ENCODE data around the gene ZNF175. TPM values are rescaled to one million over a fixed set of nuclear protein-coding genes. Genes with fewer than 3 reads are reported as not detected.

The ZNF175 gene
- polyA plus RNA-seq, 3 donors: 0.39 to 2.4 (median 0.82) TPM

DNA sequence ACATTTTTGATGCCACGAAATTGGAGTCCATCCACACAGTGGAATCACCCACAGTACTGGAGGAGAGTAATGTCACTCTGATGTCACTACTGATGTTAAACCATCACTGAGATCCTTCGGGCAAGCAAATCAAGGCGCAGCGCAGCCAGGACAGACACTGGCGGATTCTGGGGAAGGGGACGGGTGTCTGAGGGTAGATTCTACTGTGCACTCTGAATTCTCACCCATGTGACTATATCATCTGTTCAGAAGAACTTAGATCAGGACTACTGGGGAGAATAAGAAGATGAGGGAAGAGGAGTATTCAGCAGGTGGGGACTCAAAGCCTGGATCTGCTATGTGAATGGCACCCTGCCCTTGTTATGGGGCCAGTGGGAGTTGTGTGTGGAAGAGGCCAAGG lies 27.0 kb upstream of the ZNF175 start:
- DNase-seq: no peak
- Histone ChIP-seq H3K36me3 (replicated peaks in 1 of 2; ENCODE audit: control insufficient read depth in 1 of 2, insufficient read depth in 2 of 2, low read length in 2 of 2) (no peaks in the 10 kb centered on the region), H3K4me1 (ENCODE audit: control insufficient read depth in 1 of 2, insufficient read depth in 2 of 2, low read length in 2 of 2) (peaks cover 25 to 32% of the 10 kb centered on the region in 2 donors), H3K27ac (ENCODE audit: low read depth in 1 of 2, low read length in 2 of 2) (no peak overlapping the region), H3K4me2 (replicated peaks; ENCODE audit: extremely low read depth, low read length, poor library complexity, severe bottlenecking) (no peak overlapping the region), H3K4me3 (replicated peaks in 1 of 3; ENCODE audit: low read depth in 2 of 3, low read length in 3 of 3) (no peak overlapping the region), H4K20me1 (ENCODE audit: insufficient read depth, low read length) (no peaks in the 10 kb centered on the region), H2AFZ (ENCODE audit: insufficient read depth, low read depth, low read length, poor library complexity, severe bottlenecking) (no peak overlapping the region), H3K79me2 (ENCODE audit: insufficient read depth, low read length) (no peaks in the 10 kb centered on the region), H3K9me3 (replicated peaks in 1 of 2; ENCODE audit: control insufficient read depth in 1 of 2, insufficient read depth in 1 of 2, low read length in 2 of 2) (no peaks in the 10 kb centered on the region), H3K9ac (ENCODE audit: insufficient read depth, low read length, poor library complexity, severe bottlenecking) (no peak overlapping the region), H3K27me3 (ENCODE audit: control insufficient read depth in 2 of 2, insufficient read depth in 2 of 2, low read length in 2 of 2) (peaks cover 12 to 52% of the 10 kb centered on the region in 2 donors)
- H3K27ac Mint-ChIP-seq: no peak overlapping the region
- peaks cover 35% of the 10 kb centered on the region for H3K4me1 Mint-ChIP-seq
- TF ChIP-seq CTCF (IDR thresholded peaks at IDR 0.05): no peak
- WGBS (ENCODE audit: insufficient coverage): no CpG with 5 or more reads among the region's 6 CpGs
- H3K36me3 Mint-ChIP-seq: peaks cover 0 to 9% of the 10 kb centered on the region in 2 donors
- peak overlapping the region in 1 of 2 donors; percentile 74 for H3K4me3 Mint-ChIP-seq
- peaks cover 59 to 79% (median 70%) of the 10 kb centered on the region in 3 donors for H3K27me3 Mint-ChIP-seq (ENCODE audit: low read depth in 3 of 3)
- H3K9me3 Mint-ChIP-seq: peaks cover 0 to 10% (median 2%) of the 10 kb centered on the region in 7 donors
- intact Hi-C loops (cut with micrococcal nuclease): no loop called here

GRCh38 chr19:51546107-51546649 lies 24.9 kb upstream of the ZNF175 start:
- 72% methylated on average over 3 of the region's 5 CpGs for WGBS (ENCODE audit: insufficient coverage)
- Histone ChIP-seq H3K9me3 (replicated peaks in 1 of 2; ENCODE audit: control insufficient read depth in 1 of 2, insufficient read depth in 1 of 2, low read length in 2 of 2) (no peaks in the 10 kb centered on the region), H2AFZ (ENCODE audit: insufficient read depth, low read depth, low read length, poor library complexity, severe bottlenecking) (no peak overlapping the region), H3K4me2 (replicated peaks; ENCODE audit: extremely low read depth, low read length, poor library complexity, severe bottlenecking) (peak overlapping the region; percentile 17), H4K20me1 (ENCODE audit: insufficient read depth, low read length) (no peaks in the 10 kb centered on the region), H3K79me2 (ENCODE audit: insufficient read depth, low read length) (no peaks in the 10 kb centered on the region), H3K27ac (ENCODE audit: low read depth in 1 of 2, low read length in 2 of 2) (no peak overlapping the region), H3K27me3 (ENCODE audit: control insufficient read depth in 2 of 2, insufficient read depth in 2 of 2, low read length in 2 of 2) (peaks cover 12 to 58% of the 10 kb centered on the region in 2 donors), H3K36me3 (replicated peaks in 1 of 2; ENCODE audit: control insufficient read depth in 1 of 2, insufficient read depth in 2 of 2, low read length in 2 of 2) (no peaks in the 10 kb centered on the region), H3K4me1 (ENCODE audit: control insufficient read depth in 1 of 2, insufficient read depth in 2 of 2, low read length in 2 of 2) (peaks cover 42 to 51% of the 10 kb centered on the region in 2 donors), H3K4me3 (replicated peaks in 1 of 3; ENCODE audit: low read depth in 2 of 3, low read length in 3 of 3) (peak overlapping the region in 1 of 3 experiments; percentile 7), H3K9ac (ENCODE audit: insufficient read depth, low read length, poor library complexity, severe bottlenecking) (no peak overlapping the region)
- no peak for DNase-seq
- Mint-ChIP-seq H3K27me3 (ENCODE audit: low read depth in 3 of 3) (peaks cover 68 to 91% (median 70%) of the 10 kb centered on the region in 3 donors), H3K27ac (peak overlapping the region in 1 of 7 donors; percentile 47), H3K9me3 (peaks cover 0 to 10% (median 2%) of the 10 kb centered on the region in 7 donors), H3K36me3 (peaks cover 0 to 13% of the 10 kb centered on the region in 2 donors), H3K4me3 (peak overlapping the region in 1 of 2 donors; percentile 70), H3K4me1 (peaks cover 56% of the 10 kb centered on the region)
- TF ChIP-seq CTCF (IDR thresholded peaks at IDR 0.05): no peak
- intact Hi-C loops (cut with micrococcal nuclease): loop anchor here in 1 of 2 donors (1.0 kb wide), 1 partner anchor 10 kb away; no protein-coding TSS in a partner anchor
